Right lobe of liver (tissue), 4 donors: Measurements from ENCODE around the gene JCAD.

Experiments used
- POLR2A ChIP-seq: fragments of 450-650 bp; IDR thresholded peaks from one replicate; pipeline ENCODE4 v1.6.1; 2017; ENCODE audit warnings: antibody characterized with exemption, mild to moderate bottlenecking
- TF ChIP-seq, protein P1 (sequence below), 4 donors: fragments of 200-600 bp in 3 of 4; fragments of 450-650 bp in 1 of 4; IDR thresholded peaks; one replicate each; pipeline versions ENCODE4 v1.5.1 to v1.8.0; 2016 to 2022; ENCODE audit warnings: antibody characterized with exemption in 4 of 4, mild to moderate bottlenecking in 2 of 4
- donor health status: DM: no; HTN: no; CAD: no.
- donor health status: DM: no; HTN: no; CAD: no.
- donor health status: DM: no; HTN: yes; CAD: no.

DNA sequence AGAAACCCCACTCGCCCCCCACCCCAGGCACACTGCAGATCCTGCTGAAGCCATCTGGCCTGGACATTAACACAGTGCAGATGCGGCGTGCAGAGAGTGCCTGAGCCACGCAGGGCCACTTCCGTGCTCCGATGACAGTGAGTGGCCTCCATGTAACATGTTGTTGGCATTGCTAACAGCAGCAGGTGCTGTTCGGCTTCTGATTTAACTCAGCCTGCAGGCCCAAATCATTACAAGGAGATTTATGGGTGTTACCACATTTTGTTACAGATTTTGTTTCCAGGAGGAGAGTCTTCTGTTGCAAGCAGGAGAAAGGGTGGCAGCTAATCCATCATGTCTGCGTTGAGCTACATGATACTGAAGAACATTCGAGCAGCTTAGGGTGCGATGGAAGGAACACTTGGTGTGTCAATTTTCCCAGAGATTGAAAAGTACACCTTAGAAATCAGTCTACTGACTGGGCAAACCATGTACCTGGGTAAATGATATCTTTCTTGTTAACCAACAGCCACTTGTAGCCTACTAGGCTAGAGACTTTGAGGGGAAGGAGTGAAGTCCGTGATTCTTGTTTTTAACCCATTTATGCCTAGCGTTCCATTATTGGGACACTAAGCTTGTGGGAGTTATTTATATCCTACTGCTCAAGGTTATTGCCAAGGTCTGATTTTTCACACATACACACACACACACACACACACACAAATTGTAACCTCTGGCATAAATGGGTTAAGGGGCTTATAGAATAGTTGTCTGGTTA is 90.0 kb downstream of the JCAD start:
- TF ChIP-seq, protein P1, sequence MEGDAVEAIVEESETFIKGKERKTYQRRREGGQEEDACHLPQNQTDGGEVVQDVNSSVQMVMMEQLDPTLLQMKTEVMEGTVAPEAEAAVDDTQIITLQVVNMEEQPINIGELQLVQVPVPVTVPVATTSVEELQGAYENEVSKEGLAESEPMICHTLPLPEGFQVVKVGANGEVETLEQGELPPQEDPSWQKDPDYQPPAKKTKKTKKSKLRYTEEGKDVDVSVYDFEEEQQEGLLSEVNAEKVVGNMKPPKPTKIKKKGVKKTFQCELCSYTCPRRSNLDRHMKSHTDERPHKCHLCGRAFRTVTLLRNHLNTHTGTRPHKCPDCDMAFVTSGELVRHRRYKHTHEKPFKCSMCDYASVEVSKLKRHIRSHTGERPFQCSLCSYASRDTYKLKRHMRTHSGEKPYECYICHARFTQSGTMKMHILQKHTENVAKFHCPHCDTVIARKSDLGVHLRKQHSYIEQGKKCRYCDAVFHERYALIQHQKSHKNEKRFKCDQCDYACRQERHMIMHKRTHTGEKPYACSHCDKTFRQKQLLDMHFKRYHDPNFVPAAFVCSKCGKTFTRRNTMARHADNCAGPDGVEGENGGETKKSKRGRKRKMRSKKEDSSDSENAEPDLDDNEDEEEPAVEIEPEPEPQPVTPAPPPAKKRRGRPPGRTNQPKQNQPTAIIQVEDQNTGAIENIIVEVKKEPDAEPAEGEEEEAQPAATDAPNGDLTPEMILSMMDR (IDR thresholded peaks at IDR 0.05) = no peak
- no peak for TF ChIP-seq POLR2A
